ENCODE data around the gene CYGB.
"Not testable (repeated sequence)": the region's sequence is repeated elsewhere in the genome, so short reads cannot be mapped to it uniquely, and the experiment has no call there.

Gene CYGB

DNA sequence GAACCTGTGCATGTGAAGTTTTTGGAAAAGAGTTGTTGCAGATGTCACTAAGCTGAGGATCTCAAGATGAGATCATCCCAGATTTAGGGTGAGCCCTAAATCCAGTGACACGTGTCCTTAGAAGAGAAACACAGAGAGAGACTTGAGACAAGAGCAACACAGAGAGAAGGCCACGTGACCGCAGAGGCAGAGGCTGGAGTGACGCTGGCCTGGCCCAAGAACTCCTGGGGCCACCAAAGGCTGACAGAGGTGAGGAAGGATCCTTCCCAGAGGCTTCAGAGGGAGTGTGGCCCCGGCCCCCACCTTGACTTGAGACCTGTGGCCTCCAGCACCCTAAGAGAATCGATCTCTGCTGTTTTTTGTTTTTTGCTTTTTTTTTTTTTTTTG lies 24.2 kb downstream of the CYGB start:
- H4K20me1 ChIP-seq: no peaks in the 10 kb centered on the region
- no peak for TF ChIP-seq Cebpa-rat (IDR thresholded peaks at IDR 0.05)
- H3K4me2 ChIP-seq: peak overlapping the region; percentile 59 to 88 (median 80)
- no peak overlapping the region for H3K4me3 ChIP-seq
- H3K36me3 ChIP-seq: no peaks in the 10 kb centered on the region
- no peaks in the 10 kb centered on the region for H3K27me3 ChIP-seq
- H3K27ac ChIP-seq: peak overlapping the region; percentile 35 to 91 (median 88); a peak in 20 of 22 replicates
- peaks cover 60 to 89% (median 75%) of the 10 kb centered on the region in 10 experiments for H3K4me1 ChIP-seq
- peak overlapping the region in 8 of 11 experiments; percentile 21 to 84 (median 44); a peak in 9 of 22 replicates for H3K9ac ChIP-seq
- H3K9me3 ChIP-seq (replicated peaks in 1 of 11): no peaks in the 10 kb centered on the region

DNA sequence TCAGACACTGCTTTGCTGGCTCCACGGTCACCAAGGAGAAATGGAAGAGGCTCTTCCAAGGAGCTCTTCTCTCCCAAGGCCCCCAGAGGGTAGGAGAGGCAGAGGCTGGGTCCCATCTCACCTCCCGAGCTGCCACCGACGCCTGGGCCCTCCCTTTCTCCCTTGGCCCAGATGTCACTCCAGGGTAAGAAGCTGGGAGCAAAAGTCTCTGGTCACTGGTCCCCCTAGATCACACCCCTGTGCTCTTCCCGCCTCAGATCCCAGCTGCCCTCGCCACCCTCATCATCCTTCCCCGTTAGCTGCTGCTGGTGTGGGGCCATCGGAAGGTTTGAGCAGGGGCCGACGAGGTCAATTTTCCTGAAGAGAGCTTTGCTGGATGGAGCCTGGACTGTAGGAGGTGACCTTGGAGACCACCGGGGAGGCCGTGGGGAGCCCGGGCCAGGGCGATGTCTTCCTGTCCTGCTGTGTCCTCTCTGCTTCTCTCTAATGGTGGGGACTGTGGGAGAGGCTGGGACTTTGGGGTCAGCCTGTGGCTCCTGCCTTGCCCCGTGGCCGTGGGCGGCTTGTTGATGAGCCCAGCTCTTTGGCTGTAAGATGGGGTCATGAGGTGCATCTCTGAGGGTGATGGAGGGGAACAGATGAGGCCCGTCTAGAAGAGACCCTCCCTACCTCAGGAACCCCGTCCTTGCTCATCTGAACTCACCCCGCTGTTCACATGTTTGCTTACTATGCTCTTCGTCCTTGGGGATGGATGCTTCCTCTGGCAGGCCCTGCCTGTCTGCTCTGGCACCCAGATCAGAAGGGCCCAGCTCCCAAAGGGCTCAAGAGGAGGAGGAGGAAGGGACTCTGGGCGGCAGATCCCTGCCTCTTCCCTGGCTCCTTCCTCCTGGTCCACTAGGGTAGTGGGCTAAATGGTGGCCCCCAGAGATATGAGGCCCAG lies 24.9 kb downstream of the CYGB start:
- H3K36me3 ChIP-seq: no peaks in the 10 kb centered on the region
- peaks cover 55 to 83% (median 69%) of the 10 kb centered on the region in 10 experiments for H3K4me1 ChIP-seq
- TF ChIP-seq Cebpa-rat (IDR thresholded peaks at IDR 0.05): no peak
- no peaks in the 10 kb centered on the region for H4K20me1 ChIP-seq
- H3K9me3 ChIP-seq (replicated peaks in 1 of 11): no peaks in the 10 kb centered on the region
- H3K4me2 ChIP-seq: peak overlapping the region; percentile 59 to 88 (median 80)
- H3K27ac ChIP-seq: peak overlapping the region; percentile 35 to 91 (median 88); a peak in 21 of 22 replicates
- no peak overlapping the region for H3K4me3 ChIP-seq
- H3K27me3 ChIP-seq: no peaks in the 10 kb centered on the region
- H3K9ac ChIP-seq: peak overlapping the region in 10 of 11 experiments; percentile 14 to 62 (median 40); a peak in 16 of 22 replicates

DNA sequence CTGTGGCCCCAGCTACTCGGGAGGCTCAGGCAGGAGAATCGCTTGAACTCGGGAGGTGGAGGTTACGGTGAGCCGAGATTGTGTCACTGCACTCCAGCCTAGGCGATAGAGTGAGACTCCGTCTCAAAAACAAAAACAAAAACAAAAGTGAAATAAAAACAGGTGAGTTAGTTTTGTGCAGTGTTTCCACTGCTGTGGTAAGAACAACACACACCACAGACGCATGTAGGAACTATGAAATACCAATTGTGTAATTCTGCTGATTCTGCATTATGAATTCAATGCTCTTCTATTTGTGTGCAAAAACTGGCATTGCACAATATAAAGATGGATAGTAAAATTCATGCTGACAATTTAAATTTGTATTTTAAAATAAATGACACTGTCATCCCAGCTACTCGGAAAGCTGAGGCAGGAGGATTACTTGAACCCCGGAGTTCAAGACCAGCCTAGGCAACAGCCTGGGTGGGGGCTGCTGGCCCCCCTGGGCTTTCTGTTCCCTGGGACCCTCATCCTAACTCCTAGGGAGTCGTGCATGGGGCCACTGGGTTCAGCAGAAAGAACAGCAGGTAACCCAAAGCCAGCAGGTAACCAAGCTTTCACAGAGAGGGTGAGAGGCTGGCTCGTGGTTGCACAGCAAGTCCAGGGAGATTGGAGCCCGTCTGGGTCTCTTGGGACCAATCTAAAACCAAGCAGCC lies 25.7 kb downstream of the CYGB start:
- peak in 6 of 11 experiments; percentile 27 to 75 (median 38); a peak in 5 of 22 replicates for TF ChIP-seq Cebpa-rat (IDR thresholded peaks at IDR 0.05)
- Histone ChIP-seq H3K36me3 (no peaks in the 10 kb centered on the region), H4K20me1 (no peaks in the 10 kb centered on the region), H3K4me1 (peaks cover 52 to 78% (median 63%) of the 10 kb centered on the region in 10 experiments), H3K4me2 (peak overlapping the region; percentile 59 to 88 (median 80); a peak in 21 of 22 replicates), H3K27me3 (no peaks in the 10 kb centered on the region), H3K9ac (peak overlapping the region in 10 of 11 experiments; percentile 14 to 62 (median 40); a peak in 10 of 22 replicates), H3K27ac (peak overlapping the region; percentile 14 to 91 (median 87); a peak in 18 of 22 replicates), H3K4me3 (no peak overlapping the region), H3K9me3 (replicated peaks in 1 of 11) (no peaks in the 10 kb centered on the region)

DNA sequence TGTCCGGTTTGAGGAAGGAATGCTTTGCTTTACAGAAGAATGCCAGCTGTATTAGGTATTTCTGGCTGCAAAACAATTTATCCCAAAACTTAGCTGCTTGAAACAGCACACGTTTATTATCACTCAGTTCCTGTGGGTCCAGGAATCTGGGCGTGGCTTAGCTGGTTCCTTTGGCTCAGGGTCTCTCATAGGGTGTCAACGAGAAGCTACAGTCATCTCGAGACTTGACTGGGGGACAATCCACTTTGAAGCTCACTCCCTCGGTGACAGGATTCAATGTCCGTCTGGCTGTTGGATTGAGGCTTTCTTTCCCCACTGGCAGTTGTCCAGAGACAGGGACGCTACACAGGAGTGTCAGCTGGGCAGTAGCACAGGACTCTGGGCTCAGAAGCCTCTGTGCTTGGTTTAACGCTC lies 26.7 kb downstream of the CYGB start:
- Histone ChIP-seq H3K9ac (no peak overlapping the region), H3K27me3 (no peaks in the 10 kb centered on the region), H3K9me3 (replicated peaks in 1 of 11) (no peaks in the 10 kb centered on the region), H3K36me3 (no peaks in the 10 kb centered on the region), H3K27ac (peak overlapping the region in 4 of 11 experiments; percentile 12 to 62 (median 32); a peak in 5 of 22 replicates), H3K4me1 (peaks cover 50 to 78% (median 60%) of the 10 kb centered on the region in 10 experiments), H3K4me3 (no peak overlapping the region), H4K20me1 (no peaks in the 10 kb centered on the region), H3K4me2 (peak overlapping the region in 7 of 11 experiments; percentile 79 to 88 (median 82); a peak in 9 of 22 replicates)
- no peak for TF ChIP-seq Cebpa-rat (IDR thresholded peaks at IDR 0.05)

DNA sequence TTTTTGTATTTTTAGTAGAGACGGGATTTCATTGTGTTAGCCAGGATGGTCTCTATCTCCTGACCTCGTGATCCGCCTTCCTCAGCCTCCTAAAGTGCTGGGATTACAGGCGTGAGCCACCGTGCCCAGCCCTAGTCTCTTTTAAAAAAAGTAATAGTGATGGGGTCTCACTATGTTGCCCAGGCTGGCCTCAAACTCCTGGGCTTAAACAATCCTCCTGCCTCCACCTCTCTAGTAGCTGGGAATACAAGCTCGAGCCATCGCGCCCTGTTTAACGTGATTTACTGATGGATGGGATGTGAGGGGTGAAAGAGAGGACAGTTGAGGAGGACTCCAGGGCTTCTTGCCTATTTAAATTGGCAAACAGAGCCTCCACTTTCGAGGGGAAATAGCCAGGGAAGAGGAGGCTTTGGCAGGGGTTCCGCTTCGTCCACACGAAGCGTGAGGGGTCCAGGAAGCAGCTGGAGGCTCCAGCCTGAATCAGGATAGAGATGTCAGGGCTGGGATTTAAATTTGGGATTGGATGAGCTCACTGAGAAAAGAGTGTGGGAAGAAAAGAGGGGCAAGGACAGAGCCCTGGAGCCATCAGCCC lies 28.9 kb downstream of the CYGB start:
- H3K4me1 ChIP-seq: peaks cover 29 to 76% (median 48%) of the 10 kb centered on the region in 10 experiments
- H3K27ac ChIP-seq; H3K27me3 ChIP-seq; H3K9me3 ChIP-seq (replicated peaks in 1 of 11); H3K4me3 ChIP-seq; H4K20me1 ChIP-seq; H3K4me2 ChIP-seq; H3K9ac ChIP-seq; H3K36me3 ChIP-seq: not testable (repeated sequence)

DNA sequence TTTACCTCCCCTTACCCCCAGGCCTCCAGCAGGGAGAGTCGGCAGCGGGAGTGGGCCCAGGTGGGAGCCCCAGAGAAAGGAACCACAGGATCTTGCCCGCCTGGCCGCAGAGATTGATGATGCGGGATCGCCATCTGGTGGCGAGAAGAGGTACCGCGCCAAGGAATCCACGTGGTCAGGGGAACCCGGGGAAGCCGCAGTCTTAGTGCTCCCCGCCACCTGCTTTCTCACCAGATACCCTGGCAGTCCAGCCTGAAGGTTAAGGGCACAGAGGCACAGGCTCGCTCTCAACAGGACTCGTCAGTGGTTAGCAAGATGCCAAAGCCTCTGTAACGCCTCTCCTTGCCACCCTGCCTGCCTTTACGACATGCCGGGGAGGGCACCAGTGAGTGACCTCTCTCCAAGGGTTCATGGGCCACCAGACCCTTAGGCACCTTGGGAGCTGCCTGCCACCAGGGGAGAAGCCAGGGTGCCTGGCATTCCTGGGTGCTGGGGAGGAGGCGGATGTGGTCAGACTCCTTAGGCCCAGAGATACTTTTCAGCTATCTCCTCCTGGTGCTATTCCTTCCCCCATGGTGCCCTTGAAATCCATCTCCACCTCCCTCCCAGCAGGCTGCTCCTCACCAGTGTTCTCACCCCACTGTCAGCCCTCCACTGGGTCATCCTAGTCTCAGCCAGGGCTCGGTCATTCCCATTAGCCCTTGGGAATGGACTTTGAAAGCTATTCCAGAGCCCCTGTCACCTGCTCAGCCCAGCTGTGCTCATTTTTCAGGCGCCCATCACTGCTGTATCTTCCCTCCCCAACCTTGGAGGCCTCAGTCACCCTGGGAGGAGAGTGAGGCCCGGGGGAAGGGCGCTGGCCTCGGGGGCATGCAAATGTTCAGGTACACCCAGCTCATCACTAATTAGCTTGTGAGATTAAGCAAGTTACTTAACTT lies 30.8 kb downstream of the CYGB start:
- peaks cover 25 to 76% (median 48%) of the 10 kb centered on the region in 10 experiments for H3K4me1 ChIP-seq
- H3K27me3 ChIP-seq: no peaks in the 10 kb centered on the region
- no peaks in the 10 kb centered on the region for H3K36me3 ChIP-seq
- TF ChIP-seq Cebpa-rat (IDR thresholded peaks at IDR 0.05): no peak
- H3K9me3 ChIP-seq (replicated peaks in 1 of 11): no peaks in the 10 kb centered on the region
- H3K27ac ChIP-seq: no peak overlapping the region; a peak in 2 of 22 replicates
- no peak overlapping the region for H3K4me3 ChIP-seq
- H3K4me2 ChIP-seq: peak overlapping the region; percentile 32 to 77 (median 51)
- peak overlapping the region in 5 of 11 experiments; percentile 5 to 33 (median 20); a peak in 5 of 22 replicates for H3K9ac ChIP-seq
- no peaks in the 10 kb centered on the region for H4K20me1 ChIP-seq

DNA sequence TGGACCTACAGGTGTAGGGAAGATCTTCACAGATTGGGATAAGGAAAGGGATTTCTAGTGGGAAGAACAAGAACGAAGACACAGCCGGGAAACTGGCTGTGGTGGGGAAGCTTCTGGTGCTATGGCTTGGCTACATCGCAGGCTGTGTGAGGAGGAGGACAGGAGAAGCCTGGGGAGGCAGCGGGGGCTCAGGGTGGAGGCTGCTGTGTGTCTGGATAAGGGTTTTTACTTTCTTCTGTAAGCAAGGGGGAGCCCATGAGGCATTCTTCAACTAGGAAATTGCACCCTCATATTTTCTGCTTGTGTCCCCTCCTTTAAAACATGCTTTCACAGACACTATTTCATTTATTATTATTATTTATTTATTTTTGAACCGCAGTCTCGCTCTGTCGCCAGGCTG lies 33.4 kb downstream of the CYGB start:
- H3K4me1 ChIP-seq: peaks cover 39 to 69% (median 51%) of the 10 kb centered on the region in 10 experiments
- peaks cover 0 to 19% (median 15%) of the 10 kb centered on the region in 11 experiments; a peak in 14 of 22 replicates for H4K20me1 ChIP-seq
- H3K4me3 ChIP-seq: no peak overlapping the region
- H3K36me3 ChIP-seq: peaks cover 0 to 3% (median 0%) of the 10 kb centered on the region in 11 experiments; a peak in 1 of 22 replicates
- H3K27me3 ChIP-seq: no peaks in the 10 kb centered on the region
- H3K27ac ChIP-seq: peak overlapping the region in 5 of 11 experiments; percentile 9 to 90 (median 42); a peak in 5 of 22 replicates
- peak overlapping the region in 7 of 11 experiments; percentile 18 to 99 (median 96); a peak in 13 of 22 replicates for H3K4me2 ChIP-seq
- peak overlapping the region in 2 of 11 experiments; percentile 16 to 31; a peak in 3 of 22 replicates for H3K9ac ChIP-seq
- no peak for TF ChIP-seq Cebpa-rat (IDR thresholded peaks at IDR 0.05)
- H3K9me3 ChIP-seq (replicated peaks in 1 of 11): no peaks in the 10 kb centered on the region

Measured in BLaER1 treated with 17β-estradiol and CSF1 and Interleukin-3, amounts not matched to agents 10 nM and 100 nM (cell line).